T-helper 2 cell treated with Interferon-gamma antibody and Interleukin-4, amounts not matched to agents 100 ng/mL and 5 ng/mL, for 36 hours (primary cell): Measurements from ENCODE around the gene RTF1. TPM values are rescaled to one million over a fixed set of nuclear protein-coding genes. Genes with fewer than 3 reads are reported as not detected.
"Not testable (repeated sequence)": the region's sequence is repeated elsewhere in the genome, so short reads cannot be mapped to it uniquely, and the experiment has no call there.

Experiments used
- intact Hi-C: fragments of 100-400 bp; cut with micrococcal nuclease; formaldehyde crosslinking; loops from one replicate; pipeline ENCODE4 v1.15.1; 2023
- total RNA-seq: library from RNA; stranded (reverse); gene quantifications from 2 replicates; pipeline ENCODE4 v1.2.3, GENCODE V29; 2022

Gene RTF1
- total RNA-seq, 1 donor from 2014 or later, result 37.2 TPM

DNA sequence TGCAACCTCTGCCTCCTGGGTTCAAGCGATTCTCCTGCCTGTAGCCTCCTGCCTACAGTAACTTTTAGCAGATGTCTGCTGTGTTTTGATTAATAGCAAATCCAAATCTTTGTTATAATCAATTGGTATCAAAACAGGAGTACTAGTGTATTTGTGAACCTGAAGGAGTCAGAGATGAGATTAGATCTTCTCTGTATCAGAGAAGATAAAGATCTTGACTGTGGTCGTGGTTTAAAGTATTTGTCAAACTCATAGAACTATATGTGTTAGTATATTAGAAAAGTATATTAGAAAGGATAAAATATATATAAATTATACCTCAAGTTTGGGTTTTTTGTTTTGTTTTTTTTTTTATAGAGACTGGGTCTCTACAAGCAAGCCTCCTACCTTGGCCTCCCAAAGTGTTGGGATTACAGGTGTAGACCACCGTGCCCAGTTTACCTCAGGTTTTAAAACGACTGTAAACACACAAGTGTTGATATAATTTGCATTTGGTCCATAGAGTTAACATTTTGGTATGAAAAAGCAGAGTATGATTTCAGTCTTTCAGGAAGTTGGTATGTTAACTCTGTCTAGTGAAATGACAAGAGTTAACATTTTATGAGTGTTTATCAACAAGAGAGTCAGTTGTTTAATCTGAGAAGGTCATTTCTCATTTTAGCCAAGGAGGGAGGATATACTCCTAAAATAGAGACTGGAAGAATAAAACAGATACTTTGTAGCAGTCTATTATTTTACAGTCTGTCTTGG, 18.3 kb downstream of the RTF1 start:
- intact Hi-C loops, result no loop called here

DNA sequence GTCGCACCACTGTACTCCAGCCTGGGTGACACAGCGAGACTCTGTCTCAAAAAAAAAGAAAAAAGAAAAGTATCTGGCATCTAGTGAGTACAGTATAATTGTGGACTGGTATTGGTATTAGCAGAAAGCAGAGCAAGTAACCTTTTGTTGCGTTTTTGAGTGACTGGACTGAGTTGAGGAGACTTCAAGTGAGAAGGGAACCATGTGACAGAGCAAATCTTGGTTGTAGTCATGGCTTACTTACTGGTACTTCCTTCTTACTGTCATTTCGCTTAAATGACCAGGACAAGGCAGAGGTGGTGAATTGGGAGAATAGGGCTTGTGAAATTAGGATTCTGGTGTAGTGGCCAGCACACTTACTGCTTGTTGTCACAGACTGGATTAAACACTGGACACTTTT, 20.6 kb downstream of the RTF1 start:
- intact Hi-C loops, result no loop called here

DNA sequence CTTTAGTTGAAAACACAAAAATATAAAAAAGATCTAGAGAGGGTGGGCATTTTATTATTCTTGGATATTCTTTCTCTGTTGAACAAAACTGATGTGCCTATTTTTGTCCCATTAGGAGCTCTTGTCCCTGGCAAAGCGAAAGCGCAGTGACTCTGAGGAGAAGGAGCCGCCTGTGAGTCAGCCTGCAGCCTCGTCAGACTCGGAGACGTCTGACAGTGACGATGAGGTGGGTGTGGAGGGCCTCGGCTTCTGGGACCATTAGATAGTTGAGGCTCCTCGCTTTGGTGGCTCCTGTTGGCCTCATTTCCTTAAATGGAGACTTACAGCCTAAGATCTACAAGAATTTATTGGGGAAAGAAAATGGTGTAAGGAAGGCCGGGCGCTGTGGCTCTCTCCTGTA, 21.3 kb downstream of the RTF1 start:
- intact Hi-C loops, result no loop called here

GRCh38 chr15:41438745-41439144, 21.9 kb downstream of the RTF1 start:
- intact Hi-C loops, result not testable (repeated sequence)

- intact Hi-C loops, result no loop called here
Measured at GRCh38 chr15:41443275-41443674, 26.4 kb downstream of the RTF1 start.

- intact Hi-C loops, result no loop called here
Measured at GRCh38 chr15:41445399-41445798, 28.5 kb downstream of the RTF1 start.

DNA sequence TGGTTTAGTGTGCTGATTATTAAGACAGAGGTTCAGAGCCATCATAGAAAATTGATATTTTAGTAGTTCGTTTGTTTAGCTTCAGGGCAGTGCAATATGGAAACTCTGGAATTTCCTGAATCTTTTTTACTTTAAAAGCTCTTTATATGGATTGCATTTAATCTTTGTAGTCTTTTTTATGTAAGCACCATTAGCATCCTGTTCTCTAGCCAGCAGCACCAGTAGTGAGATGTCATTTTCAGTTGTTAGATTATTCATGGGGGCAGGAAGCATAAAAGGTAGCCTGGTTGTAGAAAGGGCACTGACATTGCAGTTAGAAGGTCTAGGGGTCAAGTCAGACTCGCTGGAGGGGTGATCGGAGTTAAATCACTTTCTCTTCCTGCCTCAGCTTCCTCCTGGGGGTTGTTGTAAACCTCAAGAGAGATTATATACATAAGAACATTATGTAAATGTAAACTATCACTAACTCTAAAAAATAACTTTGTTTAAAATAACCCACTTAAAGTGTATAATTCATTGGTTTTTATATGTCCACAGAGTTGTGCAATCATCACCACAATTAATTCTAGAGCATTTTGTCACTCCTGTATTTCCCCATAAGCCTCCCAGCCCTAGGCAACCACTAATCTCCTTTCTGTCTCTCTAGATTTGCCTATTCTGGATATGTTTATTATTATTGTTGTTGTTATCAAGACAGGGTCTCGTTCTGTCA, 45.3 kb downstream of the RTF1 start:
- intact Hi-C loops, result loop anchor here (10.0 kb wide), 1 partner anchor 83 kb away; the partner anchor contains the start of gene RPAP1

GRCh38 chr15:41464889-41465580, 48.1 kb downstream of the RTF1 start:
- intact Hi-C loops, result loop anchor here (10.0 kb wide), 1 partner anchor 80 kb away; the partner anchor contains the start of gene RPAP1

DNA sequence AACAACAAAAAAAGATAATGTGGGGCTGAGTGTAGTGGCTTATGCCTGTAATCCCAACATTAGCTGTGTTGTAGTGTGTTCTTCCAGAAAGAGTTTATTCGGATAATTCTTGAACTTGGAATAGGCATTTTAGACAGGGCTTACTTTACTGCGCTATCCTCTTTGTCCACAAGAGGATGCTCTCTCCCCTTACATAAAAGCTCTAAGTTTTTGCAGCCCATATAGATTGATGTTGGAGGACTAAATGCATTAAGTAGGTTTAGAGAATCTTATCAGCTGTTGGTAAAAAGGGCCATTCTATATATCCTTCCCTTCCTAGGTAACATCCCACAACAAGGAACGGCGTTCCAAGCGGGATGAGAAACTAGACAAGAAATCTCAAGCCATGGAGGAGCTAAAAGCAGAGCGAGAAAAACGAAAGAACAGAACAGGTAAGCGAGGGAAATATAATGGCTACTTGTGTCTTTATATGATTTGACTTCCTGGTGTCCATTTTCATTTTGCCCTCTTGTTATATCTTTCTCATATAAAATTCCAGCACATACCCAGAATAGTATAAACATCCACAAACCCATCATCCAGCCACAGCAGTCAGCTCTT, 49.0 kb downstream of the RTF1 start:
- intact Hi-C loops, result loop anchor here (10.0 kb wide), 1 partner anchor 79 kb away; the partner anchor contains the start of gene RPAP1

GRCh38 chr15:41466711-41467110, 49.8 kb downstream of the RTF1 start:
- intact Hi-C loops, result loop anchor here (10.0 kb wide), 1 partner anchor 78 kb away; the partner anchor contains the start of gene RPAP1

GRCh38 chr15:41469644-41470043, 52.7 kb downstream of the RTF1 start:
- intact Hi-C loops, result loop anchor here (10.0 kb wide), 1 partner anchor 75 kb away; the partner anchor contains the start of gene RPAP1

GRCh38 chr15:41473418-41473817, 56.5 kb downstream of the RTF1 start:
- intact Hi-C loops, result no loop called here

GRCh38 chr15:41474436-41474835, 57.5 kb downstream of the RTF1 start:
- intact Hi-C loops, result no loop called here

DNA sequence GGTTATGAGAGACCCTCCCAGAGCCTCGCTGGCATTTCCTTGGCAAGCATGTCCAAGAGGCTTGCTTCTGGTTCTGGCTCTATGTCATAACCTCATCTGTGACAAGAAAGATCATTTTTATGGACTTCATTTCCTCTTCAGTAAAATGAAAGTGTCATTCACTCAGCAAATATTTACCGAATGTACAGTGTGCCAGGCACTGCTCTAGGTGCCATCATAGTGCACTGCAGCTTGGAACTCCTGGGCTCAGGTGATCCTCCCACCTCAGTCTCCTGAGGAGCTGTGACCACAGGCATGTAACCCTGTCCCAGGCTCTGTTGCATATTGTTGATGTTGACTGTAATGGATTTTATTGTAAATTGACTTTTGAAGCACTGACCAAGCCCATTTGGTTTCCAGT, 58.0 kb downstream of the RTF1 start:
- intact Hi-C loops, result no loop called here

DNA sequence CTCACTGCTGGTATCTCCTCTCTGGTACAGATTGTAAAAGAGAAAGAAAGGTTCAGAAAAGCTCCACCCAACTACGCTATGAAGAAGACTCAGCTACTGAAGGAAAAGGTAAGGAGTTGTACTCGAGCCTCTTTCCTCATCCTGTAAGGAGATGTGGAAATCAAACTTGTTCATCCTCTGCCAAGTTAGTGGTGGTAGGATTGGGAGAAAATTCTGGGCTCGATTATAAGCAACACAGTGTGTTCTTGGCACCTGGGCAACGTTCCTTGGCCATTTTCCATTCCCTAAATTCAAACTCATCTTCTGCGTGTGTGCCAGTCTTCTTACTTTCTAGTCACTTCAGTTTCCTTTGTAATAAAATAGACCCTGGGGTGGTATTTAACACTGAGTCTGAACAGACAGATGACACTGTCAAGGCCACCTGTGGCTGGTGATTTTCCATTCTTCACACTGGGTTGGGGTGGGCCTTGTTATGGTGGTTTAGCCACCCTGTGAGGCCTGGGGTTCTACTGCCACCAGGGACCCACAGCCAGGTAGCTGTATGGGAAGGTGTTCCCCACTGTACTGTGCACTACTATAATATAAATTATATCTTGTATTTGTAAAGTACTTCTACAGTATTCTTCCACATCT, 59.6 kb downstream of the RTF1 start:
- intact Hi-C loops, result no loop called here

DNA sequence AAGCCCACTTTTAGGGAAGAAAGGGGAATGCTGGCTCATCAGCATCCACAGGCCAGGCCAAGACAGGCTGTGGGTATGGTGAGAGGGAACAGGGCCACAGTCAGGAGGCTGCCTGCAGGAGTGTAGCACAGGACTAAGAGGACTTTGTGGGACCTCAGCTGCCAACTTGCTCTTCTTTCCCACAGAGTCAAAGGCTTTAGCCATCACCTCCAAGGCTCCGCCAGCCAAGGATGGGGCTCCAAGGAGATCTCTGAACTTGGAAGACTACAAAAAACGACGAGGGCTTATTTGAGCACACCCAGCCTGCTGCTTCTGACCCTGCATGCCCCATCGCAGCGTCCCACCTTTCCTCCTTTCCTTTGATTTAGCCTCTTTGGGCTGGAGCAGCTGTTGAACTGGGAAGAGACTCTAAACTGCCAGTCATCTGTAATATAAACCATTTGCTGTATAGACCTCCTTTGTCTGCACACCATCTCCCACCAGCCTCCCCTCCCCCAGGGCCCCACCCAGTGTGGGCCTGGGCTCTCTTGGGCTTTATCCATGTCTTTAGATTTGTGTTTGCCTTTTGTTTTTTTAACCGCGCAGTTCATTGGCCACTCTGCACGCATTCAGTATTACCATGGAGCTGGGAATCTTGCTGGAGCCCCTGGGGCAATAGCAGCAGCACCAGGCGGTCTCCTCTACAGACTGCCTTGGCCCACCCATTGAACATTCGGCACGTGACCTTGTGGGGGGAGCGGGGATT, 63.7 kb downstream of the RTF1 start:
- intact Hi-C loops, result no loop called here

DNA sequence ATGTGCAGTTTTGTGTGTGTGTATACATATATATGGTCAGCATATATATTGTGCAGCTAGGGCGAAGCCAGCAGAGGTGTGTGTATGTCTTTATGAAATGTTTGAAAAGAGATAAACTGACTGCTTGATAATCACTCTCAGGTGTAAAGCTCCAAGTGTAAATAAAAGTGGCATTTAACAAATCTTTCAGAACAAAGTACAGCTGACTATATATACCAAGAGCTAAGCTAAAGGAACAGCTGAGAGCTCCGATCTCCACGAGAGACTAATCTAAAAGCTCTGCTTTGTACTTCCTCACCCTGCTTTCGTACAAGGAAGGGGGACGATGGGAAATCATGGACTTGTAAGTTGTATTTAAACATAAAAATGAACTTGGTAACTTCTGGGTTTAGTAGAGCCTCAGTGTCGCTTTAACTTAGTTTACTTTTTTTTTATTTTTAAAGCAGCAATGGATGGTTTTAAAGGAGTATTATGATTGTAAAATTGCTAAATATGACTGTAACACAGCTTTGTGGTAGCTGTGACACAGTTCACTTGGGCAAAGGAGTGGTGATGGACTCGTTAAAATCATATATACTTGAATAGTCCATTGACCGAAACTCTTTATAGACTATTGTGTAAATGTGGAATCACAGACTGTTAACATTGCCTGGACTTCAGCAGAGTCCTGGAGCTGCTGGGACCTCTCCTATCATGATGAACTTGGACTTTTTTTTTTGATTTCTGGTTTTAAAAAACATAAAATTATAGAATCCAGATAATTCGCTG, 65.4 kb downstream of the RTF1 start:
- intact Hi-C loops, result no loop called here

GRCh38 chr15:41483115-41483514, 66.2 kb downstream of the RTF1 start:
- intact Hi-C loops, result no loop called here

- intact Hi-C loops, result no loop called here
Measured at GRCh38 chr15:41483519-41483918, 66.6 kb downstream of the RTF1 start.
